HepG2 (cell line): Measurements from ENCODE around the gene CIROP. TPM values are rescaled to one million over a fixed set of nuclear protein-coding genes. Genes with fewer than 3 reads are reported as not detected.

Source experiments
- CC2D1A ChIP-seq: sonication (generic); formaldehyde crosslinking; IDR thresholded peaks from 2 replicates; pipeline ENCODE4 v1.8.1; 2023; ENCODE audit warnings: mild to moderate bottlenecking, missing genetic modification reagents
- CTCF ChIP-seq: sonication (generic); formaldehyde crosslinking; IDR thresholded peaks from 2 replicates; pipeline ENCODE4 v1.5.0; 2020; ENCODE audit warnings: mild to moderate bottlenecking, missing genetic modification reagents, moderate library complexity
- ETV5 ChIP-seq: IDR thresholded peaks from 2 replicates; pipeline ENCODE4 v1.6.1; 2018; ENCODE audit warnings: missing biosample characterization, missing genetic modification reagents, inconsistent platforms, borderline replicate concordance
- FOXC1 ChIP-seq: sonication (generic); formaldehyde crosslinking; IDR thresholded peaks from 2 replicates; pipeline ENCODE4 v1.8.0; 2022; ENCODE audit warnings: mild to moderate bottlenecking, missing genetic modification reagents, borderline replicate concordance
- HOXA7 ChIP-seq: sonication (generic); formaldehyde crosslinking; IDR thresholded peaks from 2 replicates; pipeline ENCODE4 v1.8.1; 2022; ENCODE audit warnings: mild to moderate bottlenecking, missing genetic modification reagents, moderate library complexity
- THYN1 ChIP-seq: sonication (generic); formaldehyde crosslinking; IDR thresholded peaks from 2 replicates; pipeline ENCODE4 v1.8.1; 2023; ENCODE audit warnings: low read depth, mild to moderate bottlenecking, moderate library complexity, missing genetic modification reagents, borderline replicate concordance
- TP53 ChIP-seq: sonication (generic); formaldehyde crosslinking; conservative IDR thresholded peaks from 2 replicates; pipeline ENCODE4 v1.4.0; 2020; ENCODE audit warnings: missing genetic modification reagents
- ZFYVE20 ChIP-seq: sonication (generic); formaldehyde crosslinking; IDR thresholded peaks from 2 replicates; pipeline ENCODE4 v1.8.0; 2023; ENCODE audit warnings: low read depth, mild to moderate bottlenecking, moderate library complexity, missing genetic modification reagents, borderline replicate concordance
- ZNF138 ChIP-seq: sonication (generic); formaldehyde crosslinking; IDR thresholded peaks from 2 replicates; pipeline ENCODE4 v1.5.0; 2020; ENCODE audit warnings: mild to moderate bottlenecking, low read depth, missing genetic modification reagents
- ZNF878 ChIP-seq: sonication (generic); formaldehyde crosslinking; IDR thresholded peaks from 2 replicates; pipeline ENCODE4 v1.8.1; 2023; ENCODE audit warnings: mild to moderate bottlenecking, missing genetic modification reagents, moderate library complexity
- polyA plus RNA-seq, 8 experiments: library from polyadenylated mRNA; depleted of rRNA in 3 of 8; stranded (reverse) in 7 of 8; unstranded in 1 of 8; fragments of >200 nt; fragmentation: Illumina TruSeq in 4 of 8; extraction: Trizol in 4 of 8; gene quantifications; 2 replicates each; pipeline versions ENCODE4 v1.2.1 to v1.2.3, GENCODE V29; 2011 to 2016; ENCODE audit warnings: low read depth in 4 of 8, missing spikeins in 1 of 8, mixed read lengths in 1 of 8; ENCODE audit not compliant: insufficient read depth in 1 of 8
- total RNA-seq, 5 experiments: library from RNA; depleted of rRNA; stranded (reverse); fragments of >200 nt; fragmentation: Illumina TruSeq; extraction: Trizol; gene quantifications; 2 replicates each; pipeline ENCODE4 v1.2.3, GENCODE V29; 2016; ENCODE audit warnings: low read depth in 1 of 5
- TF ChIP-seq, protein P1 (sequence below): sonication (generic); formaldehyde crosslinking; IDR thresholded peaks from 2 replicates; pipeline ENCODE4 v1.4.0; 2020; ENCODE audit warnings: low read depth, missing genetic modification reagents
- TF ChIP-seq, protein P2 (sequence below): sonication (generic); formaldehyde crosslinking; conservative IDR thresholded peaks from 2 replicates; pipeline ENCODE4 v1.4.0; 2020; ENCODE audit warnings: mild to moderate bottlenecking, missing genetic modification reagents, moderate library complexity
- TF ChIP-seq, protein P3 (sequence below): sonication (generic); formaldehyde crosslinking; IDR thresholded peaks from 2 replicates; pipeline ENCODE4 v1.5.1; 2020; ENCODE audit warnings: mild to moderate bottlenecking, missing genetic modification reagents, moderate library complexity

Gene CIROP
- total and polyA plus RNA-seq, 2 of the 13 experiments (the other 11 are each of a cell fraction or from before 2014, with no cell fraction given) = 0.07 TPM; not detected in 1

GRCh38 chr14:23095196-23096108 is 9.3 kb downstream of the CIROP start, which contains the start of gene C14orf119 (continued):
- TF ChIP-seq, protein P1, sequence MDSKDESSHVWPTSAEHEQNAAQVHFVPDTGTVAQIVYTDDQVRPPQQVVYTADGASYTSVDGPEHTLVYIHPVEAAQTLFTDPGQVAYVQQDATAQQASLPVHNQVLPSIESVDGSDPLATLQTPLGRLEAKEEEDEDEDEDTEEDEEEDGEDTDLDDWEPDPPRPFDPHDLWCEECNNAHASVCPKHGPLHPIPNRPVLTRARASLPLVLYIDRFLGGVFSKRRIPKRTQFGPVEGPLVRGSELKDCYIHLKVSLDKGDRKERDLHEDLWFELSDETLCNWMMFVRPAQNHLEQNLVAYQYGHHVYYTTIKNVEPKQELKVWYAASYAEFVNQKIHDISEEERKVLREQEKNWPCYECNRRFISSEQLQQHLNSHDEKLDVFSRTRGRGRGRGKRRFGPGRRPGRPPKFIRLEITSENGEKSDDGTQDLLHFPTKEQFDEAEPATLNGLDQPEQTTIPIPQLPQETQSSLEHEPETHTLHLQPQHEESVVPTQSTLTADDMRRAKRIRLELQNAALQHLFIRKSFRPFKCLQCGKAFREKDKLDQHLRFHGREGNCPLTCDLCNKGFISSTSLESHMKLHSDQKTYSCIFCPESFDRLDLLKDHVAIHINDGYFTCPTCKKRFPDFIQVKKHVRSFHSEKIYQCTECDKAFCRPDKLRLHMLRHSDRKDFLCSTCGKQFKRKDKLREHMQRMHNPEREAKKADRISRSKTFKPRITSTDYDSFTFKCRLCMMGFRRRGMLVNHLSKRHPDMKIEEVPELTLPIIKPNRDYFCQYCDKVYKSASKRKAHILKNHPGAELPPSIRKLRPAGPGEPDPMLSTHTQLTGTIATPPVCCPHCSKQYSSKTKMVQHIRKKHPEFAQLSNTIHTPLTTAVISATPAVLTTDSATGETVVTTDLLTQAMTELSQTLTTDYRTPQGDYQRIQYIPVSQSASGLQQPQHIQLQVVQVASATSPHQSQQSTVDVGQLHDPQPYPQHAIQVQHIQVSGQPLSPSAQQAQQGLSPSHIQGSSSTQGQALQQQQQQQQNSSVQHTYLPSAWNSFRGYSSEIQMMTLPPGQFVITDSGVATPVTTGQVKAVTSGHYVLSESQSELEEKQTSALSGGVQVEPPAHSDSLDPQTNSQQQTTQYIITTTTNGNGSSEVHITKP (CRISPR knock-in tag) = peak; percentile 81
- TF ChIP-seq ZNF878 (CRISPR knock-in tag) = no peak
- TF ChIP-seq CC2D1A = peak; percentile 99
- peak; percentile 16; the same call in 1 of the 2 replicates for TF ChIP-seq CTCF (CRISPR knock-in tag)
- TF ChIP-seq, protein P2, sequence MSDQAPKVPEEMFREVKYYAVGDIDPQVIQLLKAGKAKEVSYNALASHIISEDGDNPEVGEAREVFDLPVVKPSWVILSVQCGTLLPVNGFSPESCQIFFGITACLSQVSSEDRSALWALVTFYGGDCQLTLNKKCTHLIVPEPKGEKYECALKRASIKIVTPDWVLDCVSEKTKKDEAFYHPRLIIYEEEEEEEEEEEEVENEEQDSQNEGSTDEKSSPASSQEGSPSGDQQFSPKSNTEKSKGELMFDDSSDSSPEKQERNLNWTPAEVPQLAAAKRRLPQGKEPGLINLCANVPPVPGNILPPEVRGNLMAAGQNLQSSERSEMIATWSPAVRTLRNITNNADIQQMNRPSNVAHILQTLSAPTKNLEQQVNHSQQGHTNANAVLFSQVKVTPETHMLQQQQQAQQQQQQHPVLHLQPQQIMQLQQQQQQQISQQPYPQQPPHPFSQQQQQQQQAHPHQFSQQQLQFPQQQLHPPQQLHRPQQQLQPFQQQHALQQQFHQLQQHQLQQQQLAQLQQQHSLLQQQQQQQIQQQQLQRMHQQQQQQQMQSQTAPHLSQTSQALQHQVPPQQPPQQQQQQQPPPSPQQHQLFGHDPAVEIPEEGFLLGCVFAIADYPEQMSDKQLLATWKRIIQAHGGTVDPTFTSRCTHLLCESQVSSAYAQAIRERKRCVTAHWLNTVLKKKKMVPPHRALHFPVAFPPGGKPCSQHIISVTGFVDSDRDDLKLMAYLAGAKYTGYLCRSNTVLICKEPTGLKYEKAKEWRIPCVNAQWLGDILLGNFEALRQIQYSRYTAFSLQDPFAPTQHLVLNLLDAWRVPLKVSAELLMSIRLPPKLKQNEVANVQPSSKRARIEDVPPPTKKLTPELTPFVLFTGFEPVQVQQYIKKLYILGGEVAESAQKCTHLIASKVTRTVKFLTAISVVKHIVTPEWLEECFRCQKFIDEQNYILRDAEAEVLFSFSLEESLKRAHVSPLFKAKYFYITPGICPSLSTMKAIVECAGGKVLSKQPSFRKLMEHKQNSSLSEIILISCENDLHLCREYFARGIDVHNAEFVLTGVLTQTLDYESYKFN = peak; percentile 67; the same call in 1 of the 2 replicates
- no peak for TF ChIP-seq HOXA7 (CRISPR knock-in tag)
- TF ChIP-seq ZFYVE20 (CRISPR knock-in tag) = peak; percentile 81; the same call in 1 of the 2 replicates
- 0 out of 2 replicates have a peak, but pooled peaks have one; percentile 28 for TF ChIP-seq TP53 (CRISPR knock-in tag)
- no peak for TF ChIP-seq FOXC1 (CRISPR knock-in tag)
- peak; percentile 94 for TF ChIP-seq ETV5 (CRISPR knock-in tag)
- peak; percentile 19; the same call in 1 of the 2 replicates for TF ChIP-seq THYN1 (CRISPR knock-in tag)
- TF ChIP-seq ZNF138 = no peak; the same call in 1 of the 2 replicates
- TF ChIP-seq, protein P3, sequence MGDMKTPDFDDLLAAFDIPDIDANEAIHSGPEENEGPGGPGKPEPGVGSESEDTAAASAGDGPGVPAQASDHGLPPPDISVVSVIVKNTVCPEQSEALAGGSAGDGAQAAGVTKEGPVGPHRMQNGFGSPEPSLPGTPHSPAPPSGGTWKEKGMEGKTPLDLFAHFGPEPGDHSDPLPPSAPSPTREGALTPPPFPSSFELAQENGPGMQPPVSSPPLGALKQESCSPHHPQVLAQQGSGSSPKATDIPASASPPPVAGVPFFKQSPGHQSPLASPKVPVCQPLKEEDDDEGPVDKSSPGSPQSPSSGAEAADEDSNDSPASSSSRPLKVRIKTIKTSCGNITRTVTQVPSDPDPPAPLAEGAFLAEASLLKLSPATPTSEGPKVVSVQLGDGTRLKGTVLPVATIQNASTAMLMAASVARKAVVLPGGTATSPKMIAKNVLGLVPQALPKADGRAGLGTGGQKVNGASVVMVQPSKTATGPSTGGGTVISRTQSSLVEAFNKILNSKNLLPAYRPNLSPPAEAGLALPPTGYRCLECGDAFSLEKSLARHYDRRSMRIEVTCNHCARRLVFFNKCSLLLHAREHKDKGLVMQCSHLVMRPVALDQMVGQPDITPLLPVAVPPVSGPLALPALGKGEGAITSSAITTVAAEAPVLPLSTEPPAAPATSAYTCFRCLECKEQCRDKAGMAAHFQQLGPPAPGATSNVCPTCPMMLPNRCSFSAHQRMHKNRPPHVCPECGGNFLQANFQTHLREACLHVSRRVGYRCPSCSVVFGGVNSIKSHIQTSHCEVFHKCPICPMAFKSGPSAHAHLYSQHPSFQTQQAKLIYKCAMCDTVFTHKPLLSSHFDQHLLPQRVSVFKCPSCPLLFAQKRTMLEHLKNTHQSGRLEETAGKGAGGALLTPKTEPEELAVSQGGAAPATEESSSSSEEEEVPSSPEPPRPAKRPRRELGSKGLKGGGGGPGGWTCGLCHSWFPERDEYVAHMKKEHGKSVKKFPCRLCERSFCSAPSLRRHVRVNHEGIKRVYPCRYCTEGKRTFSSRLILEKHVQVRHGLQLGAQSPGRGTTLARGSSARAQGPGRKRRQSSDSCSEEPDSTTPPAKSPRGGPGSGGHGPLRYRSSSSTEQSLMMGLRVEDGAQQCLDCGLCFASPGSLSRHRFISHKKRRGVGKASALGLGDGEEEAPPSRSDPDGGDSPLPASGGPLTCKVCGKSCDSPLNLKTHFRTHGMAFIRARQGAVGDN (CRISPR knock-in tag) = peak; percentile 85
